HG02588 (cell line): ENCODE results near the gene PRR11.
"Not testable (repeated sequence)": the region's sequence is repeated elsewhere in the genome, so short reads cannot be mapped to it uniquely, and the experiment has no call there.

ENCODE experiments used
- ATAC-seq: cut with Tn5 transposase; IDR thresholded peaks from one replicate; pipeline ENCODE4 v1.9.1; 2021; ENCODE audit warnings: mild to moderate bottlenecking, moderate library complexity; ENCODE audit not compliant: unreplicated experiment

Gene PRR11

DNA sequence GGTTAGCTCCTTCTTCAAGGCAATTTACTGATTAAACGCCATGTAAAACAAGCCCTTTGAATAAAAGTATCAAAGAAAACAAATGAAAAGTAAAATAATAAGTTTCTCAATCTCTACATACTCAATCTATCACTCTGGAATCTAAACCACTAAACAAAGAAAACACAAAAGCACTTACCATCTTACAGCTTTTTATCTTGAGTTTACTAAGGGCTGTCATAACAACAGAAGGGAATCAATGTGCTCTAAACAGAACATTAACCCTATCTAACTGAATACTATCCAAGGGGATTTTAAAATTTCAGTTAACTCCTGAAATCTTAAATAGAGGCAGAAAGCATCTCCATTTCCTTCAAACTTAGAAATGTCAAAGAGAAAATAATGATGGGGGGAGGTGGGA lies 4.0 kb upstream of the PRR11 start:
- no peak for ATAC-seq

DNA sequence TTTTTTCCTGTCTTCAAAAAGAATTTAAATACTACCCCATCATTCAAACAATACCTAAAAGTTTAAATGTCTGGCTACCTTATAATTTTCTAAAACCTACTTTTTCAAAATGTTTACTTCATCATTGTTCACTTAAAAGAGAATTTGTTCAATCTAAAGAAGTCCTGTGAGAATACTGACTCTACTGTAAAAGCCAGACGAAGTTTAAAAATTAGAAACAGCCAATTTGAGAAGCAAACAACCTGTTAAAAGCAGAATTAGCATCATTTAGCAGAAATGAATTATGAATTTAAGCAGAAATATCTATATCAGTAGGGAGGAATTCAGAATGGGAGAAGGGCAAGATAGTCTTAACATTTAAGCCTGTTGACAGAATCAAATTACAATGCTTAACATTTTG lies 2.6 kb upstream of the PRR11 start:
- ATAC-seq, result no peak

DNA sequence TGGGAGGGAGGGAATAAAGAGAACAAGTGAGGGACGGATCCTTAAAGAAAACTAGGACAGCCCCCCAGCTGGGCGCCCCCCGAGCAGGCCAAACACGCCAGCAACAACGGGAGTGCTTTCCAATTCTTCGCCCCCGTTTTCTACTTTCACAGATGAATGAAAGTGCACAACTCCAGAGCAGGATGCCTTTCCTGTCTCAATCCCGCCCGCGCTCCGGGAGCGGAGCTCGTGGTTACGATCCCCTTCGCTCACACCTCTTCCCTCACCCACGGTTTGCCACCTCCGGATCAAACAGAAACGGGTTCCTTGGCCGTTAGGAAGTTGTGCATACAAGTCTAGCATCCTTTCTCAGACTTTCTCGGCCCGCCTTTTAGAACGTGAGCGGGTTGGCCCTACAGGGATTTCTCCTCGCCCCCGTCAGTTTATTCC lies 1.2 kb upstream of the PRR11 start:
- ATAC-seq, result no peak

DNA sequence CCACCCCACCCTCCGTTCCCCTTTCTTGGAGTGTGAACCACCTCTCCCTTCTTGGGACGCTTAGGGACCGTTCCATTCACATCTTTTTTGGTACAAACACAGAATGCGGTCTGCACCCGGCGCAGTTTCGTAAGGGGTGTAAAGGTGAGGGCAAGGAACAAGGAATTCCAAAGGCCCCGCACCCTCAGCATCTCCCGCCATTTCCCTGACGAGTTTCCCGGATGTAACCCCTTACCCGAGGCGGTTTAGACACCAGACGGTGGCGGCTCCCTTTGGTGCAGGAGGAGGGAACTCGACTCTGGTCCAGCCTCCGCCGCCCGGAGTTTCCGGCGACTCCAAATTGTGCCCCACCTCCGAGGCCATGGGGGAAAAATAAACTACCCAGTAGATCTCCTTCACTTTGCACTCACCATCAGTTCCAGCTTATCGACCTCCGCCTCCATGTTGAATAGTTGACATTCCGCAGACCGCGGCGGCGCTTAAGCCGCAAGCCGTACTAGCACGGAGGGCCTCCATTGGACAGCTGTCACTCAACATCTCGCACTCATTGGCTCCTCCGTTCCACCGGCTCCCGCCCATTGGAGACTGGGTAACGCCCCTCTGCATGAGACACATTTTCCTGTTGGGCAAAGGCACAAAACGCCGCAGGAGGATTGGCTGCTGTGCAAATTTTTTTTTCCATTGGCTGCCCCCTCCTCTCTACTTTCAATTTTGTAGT lies 666 bp upstream of the PRR11 start, which contains the start of gene SKA2:
Gene SKA2, minus strand, starts transcription at position 466 of the 718 bp plus-strand sequence. Its CDS starts 23 bp downstream, at position 443.
- peak; percentile 79 for ATAC-seq

DNA sequence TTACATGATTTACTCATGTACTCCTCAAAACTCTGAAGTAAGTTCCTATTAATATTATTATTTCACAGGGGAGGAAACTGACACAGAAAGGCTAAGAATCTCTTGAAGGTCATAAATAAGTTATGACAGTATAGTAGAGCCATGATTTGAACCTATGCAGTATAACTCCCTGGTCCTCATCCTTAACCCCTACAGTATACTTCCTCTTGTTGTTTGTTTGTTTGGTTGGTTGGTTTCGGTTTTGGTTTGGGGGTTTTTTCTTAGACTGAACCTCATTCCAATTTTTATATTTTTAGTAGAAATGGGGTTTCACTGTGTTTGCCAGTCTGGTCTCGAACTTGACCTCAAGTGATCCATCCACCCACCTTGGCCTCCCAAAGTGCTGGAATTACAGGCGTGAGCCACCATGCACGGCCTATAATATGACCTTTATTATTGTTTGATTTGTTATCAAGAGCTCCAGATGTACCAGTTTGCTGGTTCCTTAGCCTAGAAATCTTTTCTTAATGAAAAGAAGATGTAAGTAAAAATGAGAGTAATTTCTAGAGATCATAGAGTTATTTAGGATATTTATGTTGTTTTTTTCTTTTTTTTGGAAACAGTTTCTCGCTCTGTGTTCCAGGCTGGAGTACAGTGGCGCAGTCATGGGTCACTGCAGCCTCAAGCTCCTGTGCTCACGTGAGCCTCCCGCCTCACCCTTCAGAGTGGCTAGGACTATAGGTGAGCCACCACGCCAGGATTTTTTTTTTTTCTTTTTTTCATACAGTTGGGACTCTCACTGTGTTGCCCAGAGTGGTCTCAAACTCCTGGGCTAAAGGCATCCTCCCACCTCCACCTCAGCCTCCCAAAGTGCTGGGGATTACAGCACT lies 4.8 kb downstream of the PRR11 start:
- no peak for ATAC-seq

DNA sequence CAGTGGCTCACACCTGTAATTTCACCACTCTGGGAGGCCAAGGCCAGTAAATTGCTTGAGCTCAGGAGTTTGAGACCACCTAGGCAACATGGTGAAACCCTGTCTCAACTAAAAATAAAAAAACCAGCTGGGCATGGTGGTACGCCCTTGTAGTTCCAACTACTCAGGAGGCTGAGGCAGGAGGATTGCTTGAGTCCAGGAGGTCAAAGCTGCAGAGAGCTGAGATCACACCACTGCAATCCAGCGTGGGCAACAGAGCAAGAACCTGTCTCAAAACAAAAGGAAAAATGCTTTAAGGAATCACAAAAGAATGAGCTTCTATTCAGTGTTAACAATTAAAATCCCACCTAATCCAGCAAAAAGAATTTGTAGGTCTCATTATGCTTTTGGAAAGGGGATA lies 5.9 kb downstream of the PRR11 start:
- ATAC-seq, result no peak

DNA sequence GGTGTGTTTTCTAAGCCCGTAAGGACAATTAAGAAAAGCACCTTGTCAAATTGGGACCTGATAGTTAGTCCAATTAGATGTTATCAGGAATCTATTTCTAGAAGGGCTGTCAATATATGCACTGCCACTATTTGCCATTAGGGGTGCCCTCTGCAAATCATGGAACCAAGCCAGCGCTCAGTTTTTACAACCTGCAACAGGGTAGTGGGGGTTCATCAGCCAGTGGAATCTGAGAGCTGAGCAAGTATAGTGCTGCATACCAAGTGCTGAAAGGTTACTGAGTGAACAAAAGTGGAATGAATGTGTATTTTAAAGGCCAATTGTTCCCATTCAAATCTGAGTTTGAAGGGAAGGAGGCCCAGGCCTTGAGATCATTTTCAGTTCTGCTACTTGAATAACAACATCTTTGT lies 10.4 kb downstream of the PRR11 start:
- no peak for ATAC-seq

DNA sequence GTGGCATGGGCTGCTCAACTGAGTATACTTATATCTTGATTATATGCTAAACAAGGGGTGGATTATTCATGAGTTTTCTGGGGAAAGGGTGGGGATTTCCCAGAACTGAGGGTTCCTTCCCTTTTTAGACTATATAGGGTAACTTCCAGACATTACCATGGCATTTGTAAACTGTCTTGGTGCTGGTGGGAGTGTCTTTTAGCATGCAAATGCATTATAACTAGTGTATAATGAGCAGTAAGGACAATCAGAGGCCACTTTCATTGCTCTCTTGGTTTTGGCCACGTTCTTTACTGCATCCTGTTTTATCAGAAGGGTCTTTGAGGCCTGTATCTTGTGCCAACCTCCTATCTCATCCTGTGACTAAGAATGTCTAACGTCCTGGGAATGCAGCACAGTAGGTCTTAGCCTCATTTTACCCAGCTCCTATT lies 12.0 kb downstream of the PRR11 start:
- ATAC-seq, result no peak

DNA sequence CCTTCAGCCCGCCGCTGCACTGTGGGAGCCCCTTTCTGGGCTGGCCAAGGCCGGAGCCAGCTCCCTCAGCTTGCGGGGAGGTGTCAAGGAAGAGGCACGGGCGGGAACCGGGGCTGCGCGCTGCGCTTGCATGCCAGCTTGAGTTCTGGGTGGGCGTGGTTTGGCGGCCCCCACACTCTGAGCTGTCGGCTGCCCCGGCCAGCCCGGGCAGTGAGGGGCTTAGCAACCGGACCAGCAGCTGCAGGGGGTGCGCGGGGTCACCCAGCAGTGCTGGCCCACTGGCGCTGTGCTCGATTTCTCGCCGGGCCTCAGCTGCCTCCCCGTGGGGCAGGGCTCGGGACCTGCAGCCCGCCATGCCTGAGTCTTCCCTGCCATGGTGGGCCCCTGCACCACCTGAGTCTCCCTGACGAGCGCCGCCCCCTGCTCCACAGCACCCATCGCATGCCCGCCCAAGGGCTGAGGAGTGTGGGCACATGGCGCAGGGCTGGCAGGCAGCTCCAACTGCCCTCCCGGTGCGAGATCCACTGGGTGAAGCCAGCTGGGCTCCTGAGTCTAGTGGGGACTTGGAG lies 17.0 kb downstream of the PRR11 start:
- ATAC-seq, result no peak

DNA sequence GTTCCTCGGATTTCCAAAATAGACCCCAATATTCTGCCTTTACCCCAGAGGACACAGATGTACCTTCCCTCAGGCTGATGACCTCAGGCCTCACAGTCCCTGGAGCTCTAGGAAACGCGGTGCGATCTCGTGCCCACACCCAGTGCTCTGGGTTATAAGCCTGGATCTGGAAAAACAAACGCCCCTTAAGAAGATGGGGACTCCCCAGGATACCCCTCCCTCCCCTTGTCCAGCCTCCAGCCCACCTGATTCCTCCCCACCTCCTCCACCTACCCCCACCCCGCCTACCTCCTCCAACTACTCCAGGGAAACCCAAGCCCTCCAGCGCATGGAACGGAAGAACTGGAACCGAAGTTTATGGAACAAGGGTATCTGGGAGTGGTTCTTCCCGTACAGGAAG lies 19.1 kb downstream of the PRR11 start:
- no peak for ATAC-seq

DNA sequence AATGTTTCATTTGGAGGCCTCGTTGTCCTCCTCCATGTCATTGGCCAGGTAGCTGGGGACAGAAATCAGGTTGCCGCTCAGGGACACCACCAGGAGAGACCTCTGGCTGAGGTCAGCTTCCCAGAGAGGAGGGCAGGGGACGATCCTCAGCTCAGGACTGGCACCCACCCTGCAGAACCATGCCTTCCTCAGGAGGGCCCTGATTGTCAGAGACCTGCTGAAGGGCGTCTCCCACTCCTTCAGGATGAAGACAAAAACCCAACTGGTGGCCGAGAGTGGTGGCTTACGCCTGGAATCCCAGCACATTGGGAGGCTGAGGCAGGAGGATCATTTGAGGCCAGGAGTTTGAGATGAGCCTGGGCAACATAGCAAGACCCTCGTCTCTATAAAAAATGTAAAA lies 19.5 kb downstream of the PRR11 start:
- ATAC-seq, result no peak

DNA sequence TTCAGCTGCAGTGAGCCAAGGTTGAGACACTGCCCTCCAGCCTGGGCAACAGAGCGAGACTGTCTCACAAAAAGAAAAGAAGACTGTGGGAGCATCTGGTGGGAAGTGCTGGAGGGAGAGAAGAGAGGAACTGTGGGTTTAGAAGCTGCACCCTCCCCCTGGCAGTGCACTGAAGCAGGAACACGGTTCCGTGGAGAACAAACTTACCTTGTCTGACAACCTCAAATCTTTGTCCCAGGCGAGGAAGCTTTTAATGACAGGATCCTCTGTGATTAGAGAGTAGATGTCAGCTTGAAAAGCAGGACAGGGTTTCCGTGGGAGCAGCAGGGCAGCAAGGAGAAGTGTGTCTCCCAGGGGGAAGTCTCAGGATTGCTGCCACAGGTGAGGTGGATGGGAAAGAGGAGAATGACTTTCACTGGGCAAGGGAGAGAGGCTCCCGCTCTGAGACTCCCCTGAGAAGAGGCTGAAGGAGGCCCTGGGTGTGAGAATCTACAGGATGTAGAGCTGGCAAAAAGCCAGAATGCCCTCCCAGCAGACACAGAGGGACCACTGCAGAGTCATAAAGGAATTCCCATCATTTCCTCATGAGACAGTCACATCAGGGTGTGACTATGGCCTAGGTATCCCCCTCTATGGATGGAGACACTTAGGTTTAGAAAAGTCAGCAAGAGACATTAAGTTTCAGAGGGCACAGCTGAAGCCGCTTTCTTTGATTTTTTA lies 22.9 kb downstream of the PRR11 start:
- no peak for ATAC-seq

DNA sequence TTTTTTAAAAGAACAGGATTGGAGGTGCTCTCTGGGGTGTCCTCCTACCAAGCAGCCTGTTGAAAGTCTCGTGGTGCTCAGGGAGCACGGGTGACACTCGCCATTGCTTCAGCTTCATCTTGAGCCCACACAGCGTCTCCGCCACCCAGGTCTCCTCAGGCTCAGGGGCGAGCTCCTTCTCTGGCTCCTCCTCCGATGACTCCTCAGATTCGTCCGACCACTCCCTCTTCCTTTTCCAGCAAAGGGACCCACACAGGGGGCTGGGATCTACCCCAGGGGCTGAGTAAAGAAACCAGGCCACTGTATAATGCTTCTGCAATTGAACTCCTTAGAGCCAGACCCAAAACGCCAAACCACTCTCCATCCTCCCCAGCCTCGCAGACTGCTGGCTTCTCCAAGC lies 24.1 kb downstream of the PRR11 start:
- ATAC-seq, result not testable (repeated sequence)

DNA sequence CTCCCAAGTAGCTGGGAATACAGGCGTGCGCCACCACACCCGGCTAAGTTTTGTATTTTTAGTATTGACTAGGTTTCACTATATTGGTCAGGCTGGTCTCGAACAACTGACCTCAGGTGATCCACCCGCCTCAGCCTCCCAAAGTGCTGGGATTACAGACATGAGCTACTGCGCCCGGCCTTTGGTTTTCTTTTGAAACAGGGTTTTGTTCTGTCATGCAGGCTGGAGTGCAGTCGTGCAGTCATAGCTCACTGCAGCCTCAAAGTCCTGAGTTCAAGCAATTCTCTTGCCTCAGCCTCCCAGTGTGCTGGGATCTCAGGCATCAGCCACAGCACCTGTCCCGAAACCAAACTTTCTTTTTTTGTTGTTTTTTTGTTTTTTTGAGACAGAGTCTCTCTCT lies 25.1 kb downstream of the PRR11 start:
- no peak for ATAC-seq

DNA sequence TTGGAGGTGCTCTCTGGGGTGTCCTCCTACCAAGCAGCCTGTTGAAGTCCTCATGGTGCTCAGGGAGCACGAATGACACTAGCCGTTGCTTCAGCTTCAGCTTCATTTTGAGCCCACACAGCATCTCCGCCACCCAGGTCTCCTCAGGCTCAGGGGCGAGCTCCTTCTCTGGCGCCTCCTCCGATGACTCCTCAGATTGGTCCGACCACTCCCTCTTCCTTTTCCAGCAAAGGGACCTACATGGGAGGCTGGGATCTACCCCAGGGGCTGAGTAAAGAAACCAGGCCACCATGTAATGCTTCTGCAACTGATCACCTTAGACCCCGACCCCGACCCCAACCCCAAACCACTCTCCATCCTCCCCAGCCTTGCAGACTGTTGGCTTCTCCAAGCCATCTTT lies 25.9 kb downstream of the PRR11 start:
- no peak for ATAC-seq

DNA sequence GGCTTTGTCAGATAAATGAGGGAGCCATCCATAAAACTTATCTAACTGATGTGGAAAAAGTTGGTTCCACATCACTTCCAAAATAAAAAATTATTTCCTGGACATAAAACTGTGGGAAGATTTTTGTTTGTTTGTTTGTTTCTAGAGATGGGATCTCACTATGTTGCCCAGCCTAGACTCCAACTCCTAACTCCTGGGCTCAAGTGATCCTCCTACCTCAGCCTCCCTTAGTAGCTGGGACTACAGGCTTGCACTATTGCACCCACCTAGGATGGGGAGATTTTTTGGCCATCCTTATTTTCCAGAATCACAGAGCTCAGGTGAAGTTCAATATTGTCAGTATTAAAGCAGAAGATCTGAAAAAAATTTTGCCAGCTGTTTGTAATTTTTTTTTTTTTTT lies 30.5 kb downstream of the PRR11 start:
- ATAC-seq, result no peak

DNA sequence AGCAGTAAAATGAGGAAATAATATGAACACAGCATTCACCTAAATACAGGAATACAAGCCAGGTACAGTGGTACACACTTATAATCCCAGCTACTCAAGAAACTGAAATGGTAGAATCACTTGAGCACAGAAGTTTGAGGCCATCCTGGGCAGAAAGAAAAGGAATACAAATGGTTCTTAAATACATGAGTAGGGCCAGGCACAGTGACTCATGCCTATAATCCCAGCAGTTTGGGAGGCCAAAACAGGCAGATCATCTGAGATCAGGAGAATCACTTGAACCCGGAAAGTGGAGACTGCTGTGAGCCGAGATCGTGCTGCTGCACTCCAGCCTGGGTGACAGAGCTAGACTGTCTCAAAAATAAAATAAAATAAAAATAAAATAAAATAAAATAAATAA lies 31.3 kb downstream of the PRR11 start:
- ATAC-seq, result no peak

DNA sequence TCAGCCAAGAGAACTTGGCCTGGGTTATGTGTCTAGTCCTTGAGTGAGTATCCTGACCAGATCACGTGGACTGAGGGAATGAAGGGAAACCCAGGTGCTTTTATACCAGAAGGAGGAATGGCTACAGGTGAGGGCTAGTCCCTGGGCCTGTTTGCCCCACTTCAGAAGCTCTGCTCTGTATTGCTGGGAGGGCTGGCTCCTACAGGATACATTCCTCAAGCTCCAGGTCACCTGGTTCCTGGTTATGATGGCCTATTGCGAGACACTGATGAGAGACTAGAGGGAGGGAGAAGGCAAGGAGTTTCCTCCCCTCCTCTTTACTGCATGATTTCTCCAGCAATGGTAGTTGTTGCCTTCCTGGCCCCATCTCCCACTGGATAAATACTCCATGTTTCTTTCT lies 35.3 kb downstream of the PRR11 start:
- ATAC-seq, result no peak

DNA sequence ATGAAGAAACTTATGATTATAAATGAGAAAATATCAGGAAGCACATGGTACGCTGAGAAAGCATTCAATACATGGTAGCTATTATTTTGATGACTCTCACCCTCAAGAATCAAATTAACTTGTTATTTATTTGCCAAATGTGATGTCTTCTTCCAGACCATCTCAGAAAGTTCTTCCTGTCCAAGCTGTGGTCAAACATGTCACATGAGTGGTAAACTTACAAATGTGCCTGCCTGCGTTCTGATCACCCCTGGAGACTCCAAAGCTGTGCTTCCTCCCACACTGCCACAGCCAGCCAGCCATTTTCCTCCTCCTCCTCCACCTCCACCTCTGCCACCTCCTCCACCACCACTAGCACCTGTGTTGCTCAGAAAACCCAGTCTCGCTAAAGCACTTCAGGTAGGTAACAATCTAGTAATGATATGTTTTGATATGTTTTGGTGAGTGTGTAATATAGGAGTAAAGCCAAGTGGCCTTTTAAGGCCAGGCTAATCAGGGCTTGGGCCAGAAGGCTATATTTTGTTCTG lies 37.9 kb downstream of the PRR11 start:
- no peak for ATAC-seq

DNA sequence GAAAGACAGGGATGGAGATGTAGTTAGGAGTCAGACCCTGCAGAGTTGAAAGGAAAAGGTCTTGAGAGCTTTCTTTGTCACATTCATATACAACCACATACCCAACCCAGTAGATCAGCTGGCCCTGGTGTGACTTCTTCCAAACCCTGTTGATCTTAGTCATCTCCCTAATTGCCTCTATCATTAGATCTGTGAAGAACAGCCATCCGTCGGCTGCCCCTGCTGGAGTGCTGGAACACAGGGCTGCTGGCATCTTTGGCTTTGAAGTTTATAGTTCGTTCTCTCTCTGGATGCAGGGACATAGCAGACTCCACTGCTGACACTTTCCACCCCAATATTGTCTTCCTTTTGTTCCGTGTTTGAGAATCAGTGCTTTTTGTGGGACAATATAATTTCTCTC lies 43.9 kb downstream of the PRR11 start:
- no peak for ATAC-seq

DNA sequence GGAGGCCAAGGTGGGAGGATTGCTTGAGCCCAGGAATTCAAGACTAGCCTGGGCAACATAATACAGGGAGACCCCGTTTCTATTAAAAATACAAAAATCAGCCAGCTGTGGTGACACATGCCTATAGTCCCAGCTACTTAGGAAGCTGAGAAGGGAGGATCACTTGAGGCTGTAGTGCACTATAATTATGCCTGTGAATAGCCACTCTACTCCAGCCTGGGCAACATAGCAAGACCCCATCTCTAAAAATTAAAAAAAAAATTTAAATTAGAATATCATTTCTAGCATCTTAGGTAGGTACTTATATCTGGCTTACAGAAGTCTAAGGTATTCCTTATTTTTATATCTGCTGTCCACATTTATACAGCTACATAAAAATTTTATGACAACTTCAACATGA lies 46.8 kb downstream of the PRR11 start:
- ATAC-seq, result no peak
